Effector memory CD4-positive, alpha-beta T cell (primary cell): ENCODE results near the gene TAF7.
"Not testable (repeated sequence)": the region's sequence is repeated elsewhere in the genome, so short reads cannot be mapped to it uniquely, and the experiment has no call there.

Experiments
- DNase-seq, 3 donors: peaks; one replicate each; pipeline ENCODE4 v3.0.0-alpha.2; 2020
- H3K27ac ChIP-seq: 2 replicates; pipeline ENCODE4 v1.7.0; 2013; ENCODE audit warnings: mild to moderate bottlenecking, low read length, moderate library complexity; ENCODE audit not compliant: insufficient read depth, poor library complexity, severe bottlenecking
- H3K27me3 ChIP-seq: replicated peaks from 2 replicates; pipeline ENCODE4 v1.7.0; 2013; ENCODE audit warnings: mild to moderate bottlenecking, low read length; ENCODE audit not compliant: insufficient read depth, control insufficient read depth, poor library complexity, severe bottlenecking
- H3K36me3 ChIP-seq: 2 replicates; pipeline ENCODE4 v1.7.0; 2013; ENCODE audit warnings: mild to moderate bottlenecking, low read length, moderate library complexity; ENCODE audit not compliant: control insufficient read depth, insufficient read depth
- H3K4me1 ChIP-seq: 2 replicates; pipeline ENCODE4 v1.7.0; 2013; ENCODE audit warnings: low read length, mild to moderate bottlenecking; ENCODE audit not compliant: control insufficient read depth, insufficient read depth, poor library complexity, severe bottlenecking
- H3K4me3 ChIP-seq: 2 replicates; pipeline ENCODE4 v1.7.0; 2013; ENCODE audit warnings: low read length, low read depth, mild to moderate bottlenecking; ENCODE audit not compliant: insufficient read depth, poor library complexity, severe bottlenecking
- H3K9me3 ChIP-seq: 2 replicates; pipeline ENCODE4 v1.7.0; 2013; ENCODE audit warnings: mild to moderate bottlenecking, low read length, moderate library complexity; ENCODE audit not compliant: control insufficient read depth

TAF7 gene

DNA sequence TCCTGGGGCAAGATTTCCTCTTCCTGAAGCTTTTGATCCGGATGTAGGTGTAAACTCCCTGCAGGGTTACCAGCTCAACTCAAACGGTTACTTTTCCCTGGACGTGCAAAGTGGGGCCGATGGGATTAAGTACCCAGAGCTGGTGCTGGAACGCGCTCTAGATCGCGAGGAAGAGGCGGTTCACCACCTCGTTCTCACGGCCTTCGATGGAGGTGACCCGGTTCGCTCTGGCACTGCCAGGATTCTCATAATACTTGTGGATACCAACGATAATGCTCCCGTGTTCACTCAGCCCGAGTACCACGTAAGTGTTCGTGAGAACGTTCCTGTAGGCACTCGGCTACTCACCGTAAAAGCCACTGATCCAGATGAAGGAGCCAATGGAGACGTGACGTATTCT is 35.1 kb upstream of the TAF7 start:
- peaks cover 5% of the 10 kb centered on the region for H3K27me3 ChIP-seq
- no peaks in the 10 kb centered on the region for H3K4me1 ChIP-seq
- H3K36me3 ChIP-seq = no peaks in the 10 kb centered on the region
- H3K4me3 ChIP-seq = no peak overlapping the region
- DNase-seq = no peak
- no peak overlapping the region for H3K27ac ChIP-seq
- H3K9me3 ChIP-seq = no peaks in the 10 kb centered on the region

DNA sequence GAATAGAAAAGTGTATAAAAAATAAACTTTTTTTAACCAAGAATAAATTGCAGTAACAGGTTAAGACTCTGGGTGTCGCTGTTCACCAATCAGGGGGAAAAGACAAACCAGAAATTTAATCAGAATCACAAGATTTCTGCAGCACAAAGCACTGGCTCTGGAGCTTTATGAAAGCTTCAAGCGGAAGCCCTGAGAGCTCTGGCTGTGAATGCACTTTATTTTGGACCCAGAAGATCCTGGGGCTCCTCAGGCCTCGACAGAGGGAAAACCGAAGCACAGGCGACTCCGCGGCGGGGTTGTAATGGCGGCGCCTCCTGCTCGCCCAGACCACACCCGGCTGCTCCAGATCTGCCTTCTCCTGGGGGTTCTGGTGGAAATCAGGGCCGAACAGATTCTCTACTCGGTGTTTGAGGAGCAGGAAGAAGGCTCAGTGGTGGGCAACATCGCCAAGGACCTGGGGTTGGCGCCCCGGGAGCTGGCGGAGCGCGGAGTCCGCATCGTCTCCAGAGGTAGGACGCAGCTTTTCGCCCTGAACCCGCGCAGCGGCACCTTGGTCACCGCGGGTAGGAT is 34.4 kb upstream of the TAF7 start, which contains the start of gene PCDHGA4:
TSS of gene PCDHGA4 (plus strand) at position 122 of the 570 bp plus-strand sequence. CDS start at position 209, 87 bp downstream.
- Histone ChIP-seq H3K27ac (no peak within 1 kb of the TSS), H3K36me3 (no peaks in the 10 kb centered on the region), H3K4me3 (peak within 1 kb of the TSS; percentile 13), H3K9me3 (no peaks in the 10 kb centered on the region), H3K4me1 (no peaks in the 10 kb centered on the region), H3K27me3 (peaks cover 5% of the 10 kb centered on the region)
- DNase-seq = no peak

DNA sequence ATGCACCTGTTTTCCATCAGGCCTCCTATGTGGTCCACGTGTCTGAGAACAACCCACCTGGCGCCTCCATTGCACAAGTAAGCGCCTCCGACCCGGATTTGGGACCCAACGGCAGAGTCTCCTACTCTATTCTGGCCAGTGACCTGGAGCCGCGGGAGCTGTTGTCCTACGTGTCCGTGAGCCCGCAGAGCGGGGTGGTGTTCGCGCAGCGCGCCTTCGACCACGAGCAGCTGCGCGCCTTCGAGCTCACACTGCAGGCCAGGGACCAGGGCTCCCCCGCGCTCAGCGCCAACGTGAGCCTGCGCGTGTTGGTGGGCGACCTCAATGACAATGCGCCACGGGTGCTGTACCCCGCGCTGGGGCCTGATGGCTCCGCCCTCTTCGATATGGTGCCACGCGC is 31.0 kb upstream of the TAF7 start:
- H3K36me3 ChIP-seq = no peaks in the 10 kb centered on the region
- H3K27ac ChIP-seq = no peak overlapping the region
- DNase-seq = no peak
- H3K4me3 ChIP-seq = no peak overlapping the region
- H3K4me1 ChIP-seq = no peaks in the 10 kb centered on the region
- no peaks in the 10 kb centered on the region for H3K9me3 ChIP-seq
- peaks cover 8% of the 10 kb centered on the region for H3K27me3 ChIP-seq

- Histone ChIP-seq H3K4me3 (no peak within 1 kb of the TSS), H3K4me1 (no peaks in the 10 kb centered on the region), H3K27ac (no peak within 1 kb of the TSS), H3K36me3 (no peaks in the 10 kb centered on the region), H3K27me3 (peaks cover 10% of the 10 kb centered on the region), H3K9me3 (no peaks in the 10 kb centered on the region)
- peak in 1 of 3 donors; percentile 12 for DNase-seq
These were observed 29.5 kb upstream of the TAF7 start, which contains the start of gene PCDHGB1 for GRCh38 chr5:141349917-141350619. Gene PCDHGB1 (plus strand): TSS chr5:141350099. CDS start chr5:141350261, 162 bp downstream.

DNA sequence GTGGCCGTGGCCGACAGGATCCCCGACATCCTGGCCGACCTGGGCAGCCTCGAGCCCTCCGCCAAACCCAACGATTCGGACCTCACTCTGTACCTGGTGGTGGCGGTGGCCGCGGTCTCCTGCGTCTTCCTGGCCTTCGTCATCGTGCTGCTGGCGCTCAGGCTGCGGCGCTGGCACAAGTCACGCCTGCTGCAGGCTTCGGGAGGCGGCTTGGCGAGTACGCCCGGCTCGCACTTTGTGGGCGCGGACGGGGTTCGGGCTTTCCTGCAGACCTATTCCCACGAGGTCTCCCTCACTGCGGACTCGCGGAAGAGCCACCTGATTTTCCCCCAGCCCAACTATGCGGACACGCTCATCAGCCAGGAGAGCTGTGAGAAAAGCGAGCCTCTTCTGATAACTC is 25.4 kb upstream of the TAF7 start:
- peaks cover 12% of the 10 kb centered on the region for H3K27me3 ChIP-seq
- H3K9me3 ChIP-seq = not testable (repeated sequence)

DNA sequence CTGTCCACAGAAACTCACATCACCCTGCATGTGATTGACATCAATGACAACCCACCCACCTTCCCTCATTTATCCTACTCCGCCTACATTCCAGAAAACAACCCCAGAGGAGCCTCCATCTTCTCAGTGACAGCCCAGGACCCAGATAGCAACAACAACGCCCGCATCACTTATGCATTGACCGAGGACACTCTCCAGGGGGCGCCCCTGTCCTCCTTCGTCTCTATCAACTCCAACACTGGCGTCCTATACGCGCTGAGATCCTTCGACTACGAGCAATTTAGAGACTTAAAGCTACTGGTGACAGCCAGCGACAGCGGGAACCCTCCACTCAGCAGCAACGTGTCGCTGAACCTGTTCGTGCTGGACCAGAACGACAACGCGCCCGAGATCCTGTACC is 24.7 kb upstream of the TAF7 start:
- H3K36me3 ChIP-seq = no peaks in the 10 kb centered on the region
- H3K4me3 ChIP-seq = no peak overlapping the region
- H3K27ac ChIP-seq = no peak overlapping the region
- no peaks in the 10 kb centered on the region for H3K9me3 ChIP-seq
- DNase-seq = no peak
- H3K27me3 ChIP-seq = peaks cover 12% of the 10 kb centered on the region
- no peaks in the 10 kb centered on the region for H3K4me1 ChIP-seq

More for the DNA sequence above, 25.4 kb upstream of the TAF7 start:
- not testable (repeated sequence) for H3K4me3 ChIP-seq, H3K4me1 ChIP-seq, H3K36me3 ChIP-seq, DNase-seq, H3K27ac ChIP-seq

GRCh38 chr5:141343953-141344463 is 23.4 kb upstream of the TAF7 start:
- DNase-seq = no peak
- Histone ChIP-seq H3K27ac (no peak overlapping the region), H3K4me1 (no peaks in the 10 kb centered on the region), H3K4me3 (no peak overlapping the region), H3K27me3 (peaks cover 10% of the 10 kb centered on the region), H3K9me3 (no peaks in the 10 kb centered on the region), H3K36me3 (no peaks in the 10 kb centered on the region)

DNA sequence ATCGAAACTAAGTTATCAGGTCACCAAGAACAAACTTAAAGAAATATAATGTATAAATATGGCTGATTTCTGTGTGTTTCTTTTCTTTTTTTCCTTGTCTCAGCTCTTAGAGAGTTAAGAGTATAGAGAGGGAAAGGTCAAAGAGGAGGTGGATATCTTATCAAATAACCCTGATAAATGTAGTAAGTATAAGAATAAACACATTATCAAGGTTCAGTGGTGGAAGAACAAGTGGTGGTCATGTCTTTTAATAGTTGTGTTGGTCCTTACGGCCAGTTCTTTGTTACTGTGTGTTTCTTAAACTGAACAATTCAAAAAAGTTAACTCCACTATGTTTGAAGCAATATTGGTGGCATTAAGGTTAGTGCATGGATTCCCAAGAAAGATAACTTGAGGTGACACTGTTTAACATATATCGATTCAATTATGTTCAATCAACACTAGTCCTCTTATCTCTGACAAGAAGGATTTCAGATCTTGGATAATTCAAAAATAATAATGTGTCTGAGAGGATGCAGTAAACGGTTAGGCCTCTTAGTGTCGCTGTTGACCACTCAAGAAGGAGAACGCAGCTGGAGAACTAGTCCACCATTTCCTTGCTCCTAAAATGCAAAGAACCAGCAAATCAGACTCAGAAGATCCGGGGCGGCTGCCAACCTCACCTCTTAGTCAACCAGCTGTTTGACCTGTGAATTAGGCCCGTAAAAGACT is 22.8 kb upstream of the TAF7 start, which contains the start of gene PCDHGA3:
TSS of gene PCDHGA3 (plus strand) at position 588 of the 711 bp plus-strand sequence. CDS start 205 bp downstream, outside the sequence.
- Histone ChIP-seq H3K27ac (no peak within 1 kb of the TSS), H3K9me3 (no peaks in the 10 kb centered on the region), H3K27me3 (peaks cover 12% of the 10 kb centered on the region), H3K4me3 (no peak within 1 kb of the TSS), H3K4me1 (no peaks in the 10 kb centered on the region), H3K36me3 (no peaks in the 10 kb centered on the region)
- DNase-seq = no peak

DNA sequence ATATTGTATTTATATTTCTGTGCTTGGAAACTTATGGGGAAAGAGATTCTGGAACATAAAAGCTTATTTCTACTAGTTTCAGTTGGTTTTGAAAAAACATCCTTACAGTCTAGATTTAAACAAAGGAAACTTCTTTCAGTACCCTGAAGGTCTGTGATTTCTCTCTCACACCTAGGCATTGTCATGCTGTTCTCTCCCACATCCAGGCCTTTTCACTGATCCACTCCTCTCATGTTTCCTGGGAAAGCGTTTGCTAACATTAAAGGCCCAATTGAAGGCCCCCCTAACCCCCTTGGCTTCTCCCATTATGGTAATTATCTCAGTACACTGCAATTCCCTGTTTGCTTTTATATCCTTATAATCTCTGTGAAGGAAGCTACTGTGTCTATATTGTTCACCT is 22.2 kb upstream of the TAF7 start:
- no peak for DNase-seq
- H3K27ac ChIP-seq = no peak overlapping the region
- peaks cover 18% of the 10 kb centered on the region for H3K27me3 ChIP-seq
- H3K36me3 ChIP-seq = no peaks in the 10 kb centered on the region
- no peaks in the 10 kb centered on the region for H3K9me3 ChIP-seq
- no peaks in the 10 kb centered on the region for H3K4me1 ChIP-seq
- no peak overlapping the region for H3K4me3 ChIP-seq
